ENCODE results near the gene EBF4. TPM values are rescaled to one million over a fixed set of nuclear protein-coding genes. Genes with fewer than 3 reads are reported as not detected.

Gene EBF4
- total RNA-seq, 2 donors from 2014 or later, result 2.0 to 2.3 TPM

DNA sequence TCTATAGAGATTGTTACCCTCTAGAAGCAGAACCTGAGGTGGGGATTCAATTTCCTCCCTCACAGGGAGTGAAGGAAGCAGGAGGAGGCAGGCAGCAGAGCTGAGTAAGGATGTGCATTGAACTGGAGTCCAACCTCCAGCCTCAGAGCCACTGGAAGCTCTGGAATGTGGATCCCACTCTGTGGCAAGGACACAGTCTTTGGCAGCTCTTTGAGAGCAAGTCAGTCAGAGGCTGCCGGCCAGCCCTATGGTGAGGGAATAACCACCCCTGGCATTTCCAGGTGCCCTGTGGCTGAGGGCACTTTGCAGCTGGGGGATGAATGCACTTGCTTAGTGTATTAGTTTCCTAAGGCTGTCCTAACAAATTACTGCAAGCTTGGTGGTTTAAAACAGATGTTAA, 37.2 kb downstream of the EBF4 start:
- Mint-ChIP-seq H3K27ac (peak overlapping the region; percentile 78), H3K36me3 (ENCODE audit: low read depth) (no peaks in the 10 kb centered on the region), H3K4me3 (no peak overlapping the region), H3K4me1 (peaks cover 10% of the 10 kb centered on the region), H3K27me3 (peaks cover 10% of the 10 kb centered on the region)
- H3K9me3 ChIP-seq (ENCODE audit: control insufficient read depth, low read length, poor library complexity, severe bottlenecking), result peaks cover 2% of the 10 kb centered on the region
- DNase-seq, result no peak
- ATAC-seq, result peak; percentile 17

DNA sequence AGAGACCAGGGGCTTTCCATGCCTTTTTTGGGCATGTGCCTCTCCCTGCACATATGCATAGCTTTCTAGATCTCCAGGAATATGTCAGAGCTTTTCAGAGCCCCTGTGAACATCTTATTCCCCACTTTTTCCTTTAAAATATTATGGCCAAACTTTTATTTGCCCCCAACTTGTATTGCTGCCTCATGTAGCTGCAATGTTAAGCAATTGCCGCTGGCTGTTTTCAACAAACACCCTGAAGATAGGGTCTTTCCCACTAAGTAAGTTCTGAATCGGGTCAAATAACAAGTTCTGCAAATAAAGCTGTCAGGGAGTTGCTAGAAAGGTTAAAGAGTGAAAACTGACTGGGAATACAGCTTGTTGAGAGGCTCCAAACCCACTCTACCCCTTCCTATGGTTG, 42.3 kb downstream of the EBF4 start:
- DNase-seq (no peak), ATAC-seq (no peak)
- Mint-ChIP-seq H3K27me3 (no peaks in the 10 kb centered on the region), H3K27ac (no peak overlapping the region), H3K4me1 (peaks cover 8% of the 10 kb centered on the region), H3K4me3 (no peak overlapping the region), H3K36me3 (ENCODE audit: low read depth) (no peaks in the 10 kb centered on the region)
- H3K9me3 ChIP-seq (ENCODE audit: control insufficient read depth, low read length, poor library complexity, severe bottlenecking), result peaks cover 2% of the 10 kb centered on the region

- H3K4me1 Mint-ChIP-seq, result peaks cover 15% of the 10 kb centered on the region
- H3K9me3 ChIP-seq (ENCODE audit: control insufficient read depth, low read length, poor library complexity, severe bottlenecking), result peaks cover 2% of the 10 kb centered on the region
- H3K27me3 Mint-ChIP-seq, result no peaks in the 10 kb centered on the region
- no peak for DNase-seq
- H3K4me3 Mint-ChIP-seq, result no peak overlapping the region
- H3K36me3 Mint-ChIP-seq (ENCODE audit: low read depth), result no peaks in the 10 kb centered on the region
- ATAC-seq, result no peak
- H3K27ac Mint-ChIP-seq, result no peak overlapping the region
Observed at GRCh38 chr20:2736441-2736840, 43.9 kb downstream of the EBF4 start.

DNA sequence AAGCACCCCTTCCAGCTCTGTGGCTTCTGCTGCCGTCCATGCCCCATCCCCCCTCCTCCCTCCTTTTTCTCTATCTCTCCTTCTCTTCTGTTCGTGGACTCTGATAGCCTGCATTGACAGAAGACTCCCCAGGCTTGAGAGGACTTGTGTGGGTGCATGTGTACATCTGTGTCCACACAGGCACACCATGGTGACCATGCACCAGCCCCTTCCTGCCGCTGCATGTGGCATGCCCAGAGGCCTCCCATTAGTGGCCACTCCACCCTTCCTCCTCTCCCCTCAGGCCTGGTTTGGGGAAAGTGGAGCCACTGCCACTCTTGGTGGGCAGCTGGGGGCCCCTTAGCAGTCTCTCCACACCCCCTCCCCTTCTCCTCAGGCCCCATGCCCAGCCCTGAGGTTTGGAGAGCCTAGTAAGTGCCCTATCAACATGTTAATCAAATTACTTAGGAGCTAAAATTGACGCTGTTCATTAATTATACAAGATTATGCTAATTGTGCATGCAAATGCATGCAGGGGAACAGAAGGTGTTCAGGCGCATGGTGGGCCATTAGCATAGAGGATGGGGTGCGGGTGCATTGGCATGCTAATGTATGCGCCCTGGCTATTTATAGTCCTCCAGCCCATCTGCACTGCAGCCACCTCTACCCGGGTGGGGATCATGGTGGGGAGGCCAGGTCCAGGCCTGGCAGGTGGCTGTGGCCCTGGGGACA, 45.9 kb downstream of the EBF4 start:
- Mint-ChIP-seq H3K4me1 (peaks cover 35% of the 10 kb centered on the region), H3K4me3 (no peak overlapping the region), H3K36me3 (ENCODE audit: low read depth) (no peaks in the 10 kb centered on the region), H3K27ac (no peak overlapping the region), H3K27me3 (no peaks in the 10 kb centered on the region)
- DNase-seq, result no peak
- ATAC-seq, result no peak
- H3K9me3 ChIP-seq (ENCODE audit: control insufficient read depth, low read length, poor library complexity, severe bottlenecking), result no peaks in the 10 kb centered on the region

GRCh38 chr20:2739042-2739398, 46.4 kb downstream of the EBF4 start:
- ATAC-seq (no peak), DNase-seq (no peak)
- peak overlapping the region; percentile 19 for H3K4me3 Mint-ChIP-seq

GRCh38 chr20:2740702-2741101, 48.1 kb downstream of the EBF4 start:
- no peaks in the 10 kb centered on the region for H3K9me3 ChIP-seq (ENCODE audit: control insufficient read depth, low read length, poor library complexity, severe bottlenecking)
- no peak for ATAC-seq
- Mint-ChIP-seq H3K36me3 (ENCODE audit: low read depth) (no peaks in the 10 kb centered on the region), H3K27me3 (no peaks in the 10 kb centered on the region), H3K4me3 (peak overlapping the region; percentile 15), H3K4me1 (peaks cover 35% of the 10 kb centered on the region), H3K27ac (peak overlapping the region; percentile 96)
- no peak for DNase-seq

More at GRCh38 chr20:2739042-2739398, 46.4 kb downstream of the EBF4 start:
- Mint-ChIP-seq H3K4me1 (peaks cover 35% of the 10 kb centered on the region), H3K27ac (peak overlapping the region; percentile 96), H3K27me3 (no peaks in the 10 kb centered on the region), H3K36me3 (ENCODE audit: low read depth) (no peaks in the 10 kb centered on the region)
- no peaks in the 10 kb centered on the region for H3K9me3 ChIP-seq (ENCODE audit: control insufficient read depth, low read length, poor library complexity, severe bottlenecking)

- Mint-ChIP-seq H3K27ac (peak overlapping the region; percentile 96), H3K27me3 (no peaks in the 10 kb centered on the region), H3K36me3 (ENCODE audit: low read depth) (no peaks in the 10 kb centered on the region), H3K4me3 (peak overlapping the region; percentile 85), H3K4me1 (peaks cover 35% of the 10 kb centered on the region)
- DNase-seq (no peak), ATAC-seq (peak; percentile 90)
- H3K9me3 ChIP-seq (ENCODE audit: control insufficient read depth, low read length, poor library complexity, severe bottlenecking), result no peaks in the 10 kb centered on the region
Observed at GRCh38 chr20:2741463-2741862, 48.9 kb downstream of the EBF4 start.

GRCh38 chr20:2741881-2742280, 49.3 kb downstream of the EBF4 start:
- no peaks in the 10 kb centered on the region for H3K9me3 ChIP-seq (ENCODE audit: control insufficient read depth, low read length, poor library complexity, severe bottlenecking)
- ATAC-seq, result peak; percentile 62
- Mint-ChIP-seq H3K27ac (peak overlapping the region; percentile 96), H3K4me1 (peaks cover 35% of the 10 kb centered on the region), H3K4me3 (peak overlapping the region; percentile 85), H3K27me3 (no peaks in the 10 kb centered on the region), H3K36me3 (ENCODE audit: low read depth) (no peaks in the 10 kb centered on the region)
- DNase-seq, result no peak

GRCh38 chr20:2742431-2742830, 49.9 kb downstream of the EBF4 start:
- H3K9me3 ChIP-seq (ENCODE audit: control insufficient read depth, low read length, poor library complexity, severe bottlenecking), result no peaks in the 10 kb centered on the region
- DNase-seq (no peak), ATAC-seq (no peak)
- Mint-ChIP-seq H3K4me1 (peaks cover 35% of the 10 kb centered on the region), H3K4me3 (peak overlapping the region; percentile 85), H3K27me3 (no peaks in the 10 kb centered on the region), H3K36me3 (ENCODE audit: low read depth) (no peaks in the 10 kb centered on the region), H3K27ac (peak overlapping the region; percentile 96)

DNA sequence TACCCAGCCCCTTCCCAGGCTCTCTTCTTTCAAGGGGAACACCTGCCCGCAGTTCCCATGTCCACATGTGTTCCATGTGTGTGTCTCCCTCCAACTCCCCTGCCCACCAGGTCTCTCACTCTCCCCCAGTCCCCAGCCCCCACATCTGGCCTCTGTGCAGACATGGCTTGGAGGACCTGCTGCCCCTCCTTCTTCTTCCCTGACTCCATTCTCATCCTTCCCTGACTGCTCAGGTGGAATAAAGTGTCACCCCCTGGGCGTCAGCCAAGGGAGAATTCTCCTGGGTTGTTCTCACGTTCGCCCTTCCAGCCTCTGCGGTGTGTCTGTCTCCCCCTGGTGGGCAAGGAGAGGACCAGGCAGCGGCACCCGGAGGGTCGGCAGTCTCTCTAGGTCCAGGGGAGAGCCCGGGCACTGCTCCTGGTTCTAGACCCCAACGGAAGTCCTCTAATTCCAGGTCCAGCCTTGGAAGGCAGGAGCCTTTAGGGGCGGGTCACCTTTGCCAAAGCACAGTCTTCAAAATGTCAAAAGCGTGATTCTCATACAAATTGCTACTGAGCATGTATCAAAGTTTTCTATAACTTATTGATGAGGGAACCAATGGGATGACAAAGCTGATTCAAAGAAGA, 50.5 kb downstream of the EBF4 start:
- DNase-seq (peak; percentile 52 to 69 (median 54)), ATAC-seq (peak; percentile 61)
- H3K9me3 ChIP-seq (ENCODE audit: control insufficient read depth, low read length, poor library complexity, severe bottlenecking), result no peaks in the 10 kb centered on the region
- no peaks in the 10 kb centered on the region for H3K36me3 Mint-ChIP-seq (ENCODE audit: low read depth)
- H3K27ac Mint-ChIP-seq, result peak overlapping the region; percentile 96
- H3K4me1 Mint-ChIP-seq, result peaks cover 37% of the 10 kb centered on the region
- peak overlapping the region; percentile 85 for H3K4me3 Mint-ChIP-seq
- no peaks in the 10 kb centered on the region for H3K27me3 Mint-ChIP-seq

DNA sequence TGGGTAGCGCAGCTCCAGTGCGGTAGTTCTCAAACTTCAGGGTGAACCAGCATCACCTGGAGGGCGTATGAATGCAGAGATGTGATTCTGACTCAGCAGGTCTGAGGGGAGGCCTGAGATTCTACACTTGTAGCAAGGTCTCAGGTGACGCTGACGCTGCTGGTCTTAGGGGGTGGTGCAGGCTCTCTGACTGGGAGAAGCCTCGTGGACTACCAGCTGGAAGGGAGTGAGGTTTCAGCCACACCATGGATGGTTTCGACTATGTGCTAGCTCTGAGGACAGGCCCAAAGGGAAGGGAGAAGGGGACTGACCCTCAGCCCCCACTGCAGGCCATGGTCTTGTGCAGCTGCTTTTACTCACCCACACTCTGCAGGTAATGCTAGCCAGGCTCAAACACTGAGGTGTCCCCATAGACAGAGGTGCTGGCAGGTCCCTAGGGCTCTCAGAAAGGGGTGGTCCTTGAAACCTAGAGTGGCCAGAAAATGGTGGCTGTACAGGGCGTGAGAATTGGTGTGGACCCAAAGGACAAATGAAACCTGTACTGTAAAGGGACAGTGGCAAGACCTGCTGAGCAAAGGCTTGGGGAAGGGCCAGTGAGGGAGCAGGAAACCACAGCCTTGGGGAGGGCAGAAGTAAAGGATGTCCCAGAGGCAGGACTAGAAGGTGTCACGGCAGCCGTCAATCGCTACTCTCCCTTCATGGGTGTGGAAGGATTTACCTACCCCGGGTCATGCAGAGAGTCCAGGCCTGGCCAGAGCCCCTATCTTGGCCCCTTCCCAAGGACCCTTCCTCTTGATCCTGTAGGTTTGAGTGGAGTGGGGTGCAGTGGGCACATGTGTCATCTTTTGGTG, 52.7 kb downstream of the EBF4 start:
- no peak for DNase-seq
- ATAC-seq, result no peak
- H3K36me3 Mint-ChIP-seq (ENCODE audit: low read depth), result no peaks in the 10 kb centered on the region
- no peak overlapping the region for H3K4me3 Mint-ChIP-seq
- peaks cover 39% of the 10 kb centered on the region for H3K4me1 Mint-ChIP-seq
- no peaks in the 10 kb centered on the region for H3K27me3 Mint-ChIP-seq
- H3K9me3 ChIP-seq (ENCODE audit: control insufficient read depth, low read length, poor library complexity, severe bottlenecking), result no peaks in the 10 kb centered on the region
- no peak overlapping the region for H3K27ac Mint-ChIP-seq

GRCh38 chr20:2745936-2746635, 53.5 kb downstream of the EBF4 start:
- H3K4me3 Mint-ChIP-seq, result no peak overlapping the region
- H3K4me1 Mint-ChIP-seq, result peaks cover 37% of the 10 kb centered on the region
- no peaks in the 10 kb centered on the region for H3K36me3 Mint-ChIP-seq (ENCODE audit: low read depth)
- no peak overlapping the region for H3K27ac Mint-ChIP-seq
- H3K9me3 ChIP-seq (ENCODE audit: control insufficient read depth, low read length, poor library complexity, severe bottlenecking), result no peaks in the 10 kb centered on the region
- no peaks in the 10 kb centered on the region for H3K27me3 Mint-ChIP-seq
- DNase-seq (no peak), ATAC-seq (no peak)
